Peyer's patch (tissue), 4 donors: Measurements from ENCODE around the gene NECAB2.

Experiments
- CTCF ChIP-seq, 6 experiments: fragments of 450-650 bp in 4 of 6; fragments of 200-600 bp in 2 of 6; sonication (generic) in 1 of 6; IDR thresholded peaks; one replicate each; pipeline ENCODE4 v1.5.1; 2017 to 2019; ENCODE audit warnings: antibody characterized with exemption in 6 of 6, mild to moderate bottlenecking in 3 of 6, moderate library complexity in 1 of 6
- POLR2A ChIP-seq, 2 donors: fragments of 450-650 bp; IDR thresholded peaks; one replicate each; pipeline ENCODE4 v1.5.1; 2017; ENCODE audit warnings: antibody characterized with exemption in 2 of 2, mild to moderate bottlenecking in 2 of 2, moderate library complexity in 2 of 2

GRCh38 chr16:83951544-83951943 lies 16.5 kb upstream of the NECAB2 start:
- TF ChIP-seq POLR2A (IDR thresholded peaks at IDR 0.05) (no peak), CTCF (IDR thresholded peaks at IDR 0.05) (no peak)
